ENCODE measurements around the gene TET1. TPM values are rescaled to one million over a fixed set of nuclear protein-coding genes. Genes with fewer than 3 reads are reported as not detected.

Gene TET1
- total RNA-seq, 1 donor from 2014 or later = under 0.01 TPM

DNA sequence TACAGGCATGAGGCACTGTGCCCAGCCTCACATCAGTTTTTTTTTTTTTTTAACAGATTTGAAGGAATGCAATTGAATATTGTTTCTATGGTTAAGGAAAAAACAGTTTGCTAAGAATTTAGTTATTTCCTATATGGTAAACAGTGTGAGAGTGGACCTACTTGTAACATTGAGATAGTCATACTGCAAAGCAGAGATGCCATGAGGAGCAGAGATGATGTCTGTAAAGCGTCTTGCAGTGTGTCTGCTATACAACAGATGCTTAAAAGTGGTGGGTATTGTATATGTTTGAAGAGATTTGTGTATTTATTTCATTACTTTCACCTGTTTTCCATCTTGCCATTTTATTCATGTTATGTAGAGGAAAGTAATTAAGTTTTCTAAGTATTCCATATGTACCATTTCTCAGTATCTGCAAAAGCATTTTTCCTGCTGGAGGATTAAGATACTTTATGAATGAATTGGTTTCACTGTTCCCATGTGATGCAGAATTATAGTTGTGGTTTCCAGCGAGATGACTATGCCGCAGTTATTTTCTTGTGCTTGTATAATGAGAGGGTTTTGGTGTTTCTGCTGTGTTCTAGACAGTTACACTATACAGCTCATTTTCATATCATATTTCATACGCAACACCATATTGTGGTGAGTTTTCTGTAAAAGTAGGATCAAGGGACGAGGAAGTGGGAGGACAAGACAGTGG is 26.6 kb downstream of the TET1 start:
- DNase-seq (ENCODE audit: low read depth) = no peak
- no peaks in the 10 kb centered on the region for H3K27me3 ChIP-seq (ENCODE audit: control insufficient read depth, insufficient read depth, low read length)
- no peak overlapping the region for H3K4me3 ChIP-seq (ENCODE audit: low read depth, low read length)
- TF ChIP-seq, protein P1, sequence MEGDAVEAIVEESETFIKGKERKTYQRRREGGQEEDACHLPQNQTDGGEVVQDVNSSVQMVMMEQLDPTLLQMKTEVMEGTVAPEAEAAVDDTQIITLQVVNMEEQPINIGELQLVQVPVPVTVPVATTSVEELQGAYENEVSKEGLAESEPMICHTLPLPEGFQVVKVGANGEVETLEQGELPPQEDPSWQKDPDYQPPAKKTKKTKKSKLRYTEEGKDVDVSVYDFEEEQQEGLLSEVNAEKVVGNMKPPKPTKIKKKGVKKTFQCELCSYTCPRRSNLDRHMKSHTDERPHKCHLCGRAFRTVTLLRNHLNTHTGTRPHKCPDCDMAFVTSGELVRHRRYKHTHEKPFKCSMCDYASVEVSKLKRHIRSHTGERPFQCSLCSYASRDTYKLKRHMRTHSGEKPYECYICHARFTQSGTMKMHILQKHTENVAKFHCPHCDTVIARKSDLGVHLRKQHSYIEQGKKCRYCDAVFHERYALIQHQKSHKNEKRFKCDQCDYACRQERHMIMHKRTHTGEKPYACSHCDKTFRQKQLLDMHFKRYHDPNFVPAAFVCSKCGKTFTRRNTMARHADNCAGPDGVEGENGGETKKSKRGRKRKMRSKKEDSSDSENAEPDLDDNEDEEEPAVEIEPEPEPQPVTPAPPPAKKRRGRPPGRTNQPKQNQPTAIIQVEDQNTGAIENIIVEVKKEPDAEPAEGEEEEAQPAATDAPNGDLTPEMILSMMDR (IDR thresholded peaks at IDR 0.05; ENCODE audit: insufficient read depth, low read length, severe bottlenecking) = no peak
- no peak for FAIRE-seq
- no peaks in the 10 kb centered on the region for H3K36me3 ChIP-seq (ENCODE audit: control insufficient read depth, insufficient read depth, low read length)

DNA sequence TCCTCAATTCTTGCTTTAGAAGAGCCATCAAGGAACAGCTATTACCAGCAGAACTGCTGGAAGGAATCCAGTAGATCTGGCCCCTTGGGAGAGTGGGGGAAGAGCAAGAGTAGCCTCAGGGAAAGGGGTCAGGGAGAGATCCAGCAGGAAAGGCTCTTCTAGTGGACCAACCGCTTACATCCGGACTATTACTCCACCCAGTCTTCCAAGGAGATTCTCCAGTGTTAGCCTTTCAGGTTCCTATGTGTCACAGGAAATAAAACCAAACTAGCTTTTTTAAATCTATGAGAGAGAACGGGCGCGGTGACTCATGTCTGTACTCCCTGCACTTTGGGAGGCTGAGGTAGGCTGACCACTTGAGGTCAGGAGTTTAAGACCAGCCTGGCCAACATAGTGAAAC is 34.3 kb downstream of the TET1 start:
- FAIRE-seq = no peak
- DNase-seq (ENCODE audit: low read depth) = peak; percentile 54
- H3K27me3 ChIP-seq (ENCODE audit: control insufficient read depth, insufficient read depth, low read length) = no peaks in the 10 kb centered on the region
- H3K36me3 ChIP-seq (ENCODE audit: control insufficient read depth, insufficient read depth, low read length) = no peaks in the 10 kb centered on the region
- H3K4me3 ChIP-seq (ENCODE audit: low read depth, low read length) = no peak overlapping the region
- TF ChIP-seq, protein P1 (IDR thresholded peaks at IDR 0.05; ENCODE audit: insufficient read depth, low read length, severe bottlenecking) = no peak

DNA sequence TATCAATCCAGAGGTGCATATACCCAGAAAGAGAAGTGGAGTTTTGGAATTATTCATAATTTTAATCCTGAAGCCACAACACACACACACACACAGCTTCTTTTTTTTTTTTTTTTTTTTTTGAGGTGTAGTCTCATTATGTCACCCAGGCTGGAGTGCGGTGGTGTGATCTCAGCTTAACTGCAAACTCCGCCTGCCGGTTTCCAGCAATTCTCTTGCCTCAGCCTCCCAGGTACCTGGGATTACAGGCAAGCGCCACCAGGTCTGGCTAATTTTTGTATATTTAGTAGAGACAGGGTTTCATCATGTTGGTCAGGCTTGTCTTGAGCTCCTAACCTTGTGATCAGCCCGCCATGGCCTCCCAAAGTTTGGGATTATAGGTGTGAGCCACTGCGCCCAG is 35.4 kb downstream of the TET1 start:
- DNase-seq (ENCODE audit: low read depth) = no peak
- no peak for FAIRE-seq
- Histone ChIP-seq H3K36me3 (ENCODE audit: control insufficient read depth, insufficient read depth, low read length) (no peaks in the 10 kb centered on the region), H3K4me3 (ENCODE audit: low read depth, low read length) (no peak overlapping the region), H3K27me3 (ENCODE audit: control insufficient read depth, insufficient read depth, low read length) (no peaks in the 10 kb centered on the region)
- TF ChIP-seq, protein P1 (IDR thresholded peaks at IDR 0.05; ENCODE audit: insufficient read depth, low read length, severe bottlenecking) = no peak

DNA sequence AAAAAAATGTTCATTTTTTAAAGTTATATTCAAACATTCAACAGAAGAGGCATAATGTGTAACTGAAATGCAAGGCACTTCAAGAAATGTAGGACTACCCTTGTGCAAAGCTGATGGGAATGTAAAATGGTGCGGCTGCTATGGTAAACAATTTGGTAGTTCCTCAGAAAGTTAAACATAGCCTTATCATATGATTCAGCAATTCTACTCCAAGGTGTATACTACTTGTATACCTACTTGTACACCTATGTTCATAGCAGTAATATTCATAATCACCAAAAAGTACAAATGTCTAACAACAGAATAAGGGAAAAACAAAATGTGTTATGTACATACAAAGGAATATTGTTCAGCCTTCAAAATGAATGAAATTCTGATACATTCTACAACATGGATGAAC is 37.3 kb downstream of the TET1 start:
- Histone ChIP-seq H3K4me3 (ENCODE audit: low read depth, low read length) (no peak overlapping the region), H3K36me3 (ENCODE audit: control insufficient read depth, insufficient read depth, low read length) (no peaks in the 10 kb centered on the region), H3K27me3 (ENCODE audit: control insufficient read depth, insufficient read depth, low read length) (no peaks in the 10 kb centered on the region)
- DNase-seq (ENCODE audit: low read depth) (no peak), FAIRE-seq (no peak)
- TF ChIP-seq, protein P1 (IDR thresholded peaks at IDR 0.05; ENCODE audit: insufficient read depth, low read length, severe bottlenecking) = no peak

DNA sequence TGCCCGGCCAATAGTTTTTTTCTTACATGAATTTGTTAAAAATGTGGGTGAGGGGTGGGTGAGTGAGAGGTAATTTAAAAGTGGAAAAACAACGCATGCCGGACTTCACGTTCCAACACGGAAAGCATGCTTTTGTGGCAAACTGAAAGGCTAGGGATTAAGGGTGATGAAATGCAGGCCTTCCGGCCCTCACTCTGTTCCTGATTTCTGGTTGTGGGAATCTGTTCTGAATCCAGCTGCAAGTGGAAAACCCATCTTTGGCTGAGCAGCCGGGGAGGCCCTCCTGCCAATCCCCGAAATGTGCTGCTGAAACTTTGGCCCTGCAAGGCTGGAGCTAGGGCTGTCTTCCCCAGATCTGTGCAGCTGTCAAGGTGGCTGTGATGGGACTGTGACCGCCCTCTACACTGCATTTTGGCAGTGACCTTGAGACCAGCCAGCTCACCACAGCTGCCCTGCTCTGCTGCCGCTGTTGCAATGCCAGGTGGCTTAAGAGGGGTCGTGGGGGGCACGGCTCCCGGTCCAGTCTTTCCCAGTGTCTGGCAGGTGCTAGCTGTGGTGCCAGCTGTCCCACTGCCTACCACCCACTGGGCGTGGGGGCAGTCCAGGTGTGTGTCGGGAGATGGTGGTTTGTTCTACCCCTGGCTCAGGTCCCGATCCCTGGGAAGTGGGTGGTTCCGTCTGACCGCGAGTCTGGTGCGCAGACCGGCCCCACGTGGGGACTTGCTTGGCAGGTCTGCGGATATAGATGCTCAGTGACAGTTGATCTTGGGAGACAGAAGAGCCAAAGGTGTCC is 39.0 kb downstream of the TET1 start:
- DNase-seq (ENCODE audit: low read depth) (peak; percentile 15), FAIRE-seq (no peak)
- no peak overlapping the region for H3K4me3 ChIP-seq (ENCODE audit: low read depth, low read length)
- TF ChIP-seq, protein P1 (IDR thresholded peaks at IDR 0.05; ENCODE audit: insufficient read depth, low read length, severe bottlenecking) = no peak
- no peaks in the 10 kb centered on the region for H3K36me3 ChIP-seq (ENCODE audit: control insufficient read depth, insufficient read depth, low read length)
- no peaks in the 10 kb centered on the region for H3K27me3 ChIP-seq (ENCODE audit: control insufficient read depth, insufficient read depth, low read length)
